Putamen (tissue), 1 donor: Measurements from ENCODE around the gene VASH2.

ENCODE experiments used
- DNase-seq: peaks from one replicate; pipeline ENCODE4 v3.0.0-alpha.2; 2016; ENCODE audit warnings: low spot score

VASH2 gene

GRCh38 chr1:212930986-212931678 is 19.2 kb upstream of the VASH2 start:
- DNase-seq = no peak

DNA sequence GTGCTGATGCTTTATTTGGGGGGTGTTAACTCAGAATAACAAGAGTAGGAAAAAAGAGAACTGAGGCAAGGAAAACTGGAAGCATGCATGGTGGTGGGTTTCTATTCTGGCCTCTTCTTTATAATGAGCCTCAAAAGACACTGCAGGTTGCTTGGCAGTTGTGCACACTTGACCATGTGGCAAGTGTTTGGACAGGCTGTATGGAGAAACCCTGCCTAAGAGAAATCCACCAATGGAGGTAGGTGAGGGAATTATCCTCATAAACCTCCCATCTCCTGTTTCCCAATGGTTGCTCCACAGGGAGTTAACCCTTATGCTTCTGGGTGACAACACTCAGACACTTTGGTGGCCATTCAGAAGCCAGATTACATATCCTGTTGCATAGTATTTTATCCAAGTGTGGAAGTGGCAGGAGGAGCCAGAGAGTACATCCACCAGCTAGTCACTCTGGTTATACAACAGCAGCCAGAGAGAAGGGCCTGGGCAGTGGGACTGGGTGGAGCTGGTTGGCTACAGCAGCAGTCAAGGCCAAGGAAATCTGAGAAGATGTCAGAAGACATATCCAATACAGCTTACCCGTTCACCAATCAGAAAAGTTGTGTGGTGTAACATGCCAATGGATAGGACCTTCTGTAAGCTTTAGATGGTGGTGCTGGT is 16.4 kb upstream of the VASH2 start:
- DNase-seq = no peak

- no peak for DNase-seq
These were observed 14.9 kb upstream of the VASH2 start for GRCh38 chr1:212935387-212935981.

GRCh38 chr1:212937034-212937433 is 13.3 kb upstream of the VASH2 start:
- DNase-seq = no peak

- DNase-seq = no peak
These were observed 11.5 kb upstream of the VASH2 start for GRCh38 chr1:212938846-212939245.

DNA sequence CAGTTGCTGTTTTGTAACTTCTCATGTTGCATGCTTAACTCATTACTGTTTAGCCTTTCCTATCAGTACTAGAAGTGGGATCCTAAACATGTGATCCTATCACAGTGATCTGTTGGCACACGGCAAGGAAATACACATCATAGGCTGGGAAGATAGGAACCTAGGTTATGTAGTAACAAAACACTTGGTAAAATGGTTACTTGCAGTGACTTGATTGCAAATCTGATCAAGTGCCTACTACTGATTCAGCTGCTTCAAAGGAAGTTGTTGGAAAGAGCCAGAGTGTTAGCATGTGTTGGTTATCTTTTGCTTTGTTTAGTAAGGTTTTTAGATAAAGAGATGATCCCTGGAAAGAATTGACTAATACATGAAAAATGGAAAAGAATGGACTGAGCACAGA is 8.9 kb upstream of the VASH2 start:
- DNase-seq = no peak

GRCh38 chr1:212942679-212943392 is 7.5 kb upstream of the VASH2 start:
- DNase-seq = no peak

- no peak for DNase-seq
These were observed 7.0 kb upstream of the VASH2 start for GRCh38 chr1:212943393-212943710.

- DNase-seq = no peak
These were observed 6.0 kb upstream of the VASH2 start for GRCh38 chr1:212944229-212944901.

DNA sequence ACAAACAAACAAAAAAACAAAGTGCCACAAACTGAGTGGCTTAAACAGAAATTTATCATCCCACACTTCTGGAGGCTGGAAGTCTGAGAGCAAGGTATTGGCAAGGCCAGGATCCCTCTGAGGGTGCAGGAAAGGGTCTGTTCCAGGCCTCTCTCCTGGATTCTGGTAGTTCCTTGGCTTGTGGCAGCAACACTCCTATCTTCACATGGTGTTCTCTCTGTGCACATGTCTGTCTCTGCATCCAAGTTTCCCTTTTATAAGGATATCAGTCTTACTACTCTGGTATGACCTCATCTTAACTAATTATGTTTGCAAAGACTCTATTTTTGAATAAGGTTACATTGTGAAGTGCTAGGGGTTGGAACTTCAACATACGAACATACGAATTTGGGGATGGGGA is 5.3 kb upstream of the VASH2 start:
- no peak for DNase-seq

- DNase-seq = no peak
These were observed 4.7 kb upstream of the VASH2 start for GRCh38 chr1:212945463-212946160.

GRCh38 chr1:212946872-212947271 is 3.5 kb upstream of the VASH2 start:
- DNase-seq = no peak

- no peak for DNase-seq
These were observed 570 bp upstream of the VASH2 start for GRCh38 chr1:212949771-212950170.

- no peak for DNase-seq
These were observed 995 bp downstream of the VASH2 start for GRCh38 chr1:212951126-212951946.

DNA sequence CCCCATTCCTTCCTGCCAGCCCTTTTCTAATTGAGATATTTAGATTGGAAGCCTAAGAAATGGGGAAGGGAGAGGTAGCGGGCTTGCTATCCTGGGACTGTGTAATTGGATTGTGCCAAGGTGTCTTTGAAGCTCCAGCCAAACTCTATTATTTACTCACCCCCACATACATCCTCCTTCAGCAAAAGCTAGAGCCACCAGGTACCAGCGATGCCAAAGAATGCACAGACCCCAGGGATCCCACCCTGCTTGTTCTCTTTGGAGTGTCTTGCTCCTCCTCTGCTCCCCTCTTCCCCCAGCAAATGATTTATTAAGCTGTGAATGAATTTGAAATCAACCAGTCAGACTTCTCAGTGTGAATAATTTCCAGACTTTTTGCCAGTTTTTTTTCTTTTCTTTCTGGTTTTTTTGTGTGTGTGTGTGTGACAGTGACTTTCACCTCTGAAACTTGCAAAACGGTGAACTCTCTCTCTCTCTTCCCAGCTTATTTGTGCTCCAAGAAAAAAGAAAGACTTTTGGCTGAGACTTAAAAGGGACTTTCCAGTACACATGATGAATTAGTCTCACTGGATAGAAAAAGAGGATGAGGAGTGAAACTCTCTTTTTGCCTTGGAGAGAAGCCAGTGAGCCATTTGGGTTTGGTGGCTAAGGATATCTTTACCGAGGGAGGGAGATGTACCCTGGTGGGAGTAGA is 1.8 kb downstream of the VASH2 start:
- DNase-seq = no peak

DNA sequence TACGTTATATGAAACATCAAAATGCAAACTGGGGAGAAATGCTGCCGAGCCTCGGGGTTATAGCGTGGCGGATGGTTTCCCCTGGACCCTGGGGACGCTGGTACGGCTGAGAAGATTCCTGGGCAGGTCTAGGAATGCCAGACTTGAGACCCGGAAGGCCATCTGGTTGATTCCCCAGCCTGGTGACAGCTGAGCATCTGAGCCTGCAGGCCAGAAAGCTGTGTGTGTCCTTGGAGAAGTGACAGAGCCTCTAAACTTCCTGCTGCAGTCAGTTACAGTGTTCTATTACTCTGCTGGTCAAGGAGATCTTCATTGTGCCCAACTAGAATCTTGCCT is 2.3 kb downstream of the VASH2 start:
- no peak for DNase-seq

DNA sequence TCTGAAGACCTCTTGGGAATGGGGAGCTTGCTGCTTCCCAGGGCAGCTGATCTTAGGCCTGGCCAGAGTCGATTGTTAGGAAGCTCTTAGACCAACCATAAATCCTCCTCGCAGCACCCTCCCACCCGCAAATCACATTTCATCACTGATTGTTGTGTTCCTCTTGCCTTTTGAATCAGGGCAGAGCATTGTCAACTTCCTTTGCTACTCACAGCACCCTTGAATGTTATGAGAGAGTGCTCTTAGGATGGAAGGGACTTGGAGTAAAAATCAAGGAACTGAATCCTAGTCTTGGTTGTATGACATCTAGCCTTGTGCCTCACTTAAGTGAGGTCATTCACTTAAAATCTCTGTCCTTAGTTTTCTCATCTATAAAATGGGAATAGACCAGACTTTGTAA is 3.0 kb downstream of the VASH2 start:
- no peak for DNase-seq

DNA sequence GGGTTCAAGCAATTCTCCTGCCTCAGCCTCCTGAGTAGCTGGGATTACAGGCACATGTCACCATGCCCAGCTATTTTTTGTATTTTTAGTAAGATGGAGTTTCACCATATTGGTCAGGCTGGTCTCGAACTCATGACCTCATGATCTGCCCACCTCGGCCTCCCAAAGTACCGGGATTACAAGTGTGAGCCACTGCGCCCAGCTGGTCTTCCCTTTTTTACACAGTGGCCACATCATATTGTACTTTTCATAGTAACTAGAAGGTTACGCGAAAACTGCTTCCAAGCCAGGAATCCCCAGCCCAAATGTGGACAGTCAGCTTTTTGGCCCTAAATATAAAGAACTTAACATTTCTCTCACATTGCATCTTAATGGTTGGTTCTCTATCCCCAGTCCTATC is 4.2 kb downstream of the VASH2 start:
- no peak for DNase-seq

DNA sequence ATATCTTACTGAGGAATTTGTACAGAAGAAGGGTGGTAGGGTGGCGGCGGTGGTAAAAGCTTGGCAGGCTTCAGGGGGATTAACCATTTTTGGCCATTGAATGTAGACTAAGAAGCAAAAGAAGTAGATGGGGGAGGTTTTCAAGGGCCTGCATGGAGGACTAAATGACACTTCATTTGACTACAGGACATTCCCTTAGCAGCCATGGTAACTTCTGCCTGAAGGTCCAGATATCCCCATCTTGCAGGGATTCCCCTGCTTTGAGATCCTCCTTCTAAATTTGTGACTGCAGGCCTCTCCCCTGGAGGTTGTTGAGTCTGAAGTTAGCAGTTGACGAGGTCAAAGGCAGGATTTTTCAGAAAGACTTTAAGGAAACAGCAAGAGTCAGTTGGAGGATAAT is 4.8 kb downstream of the VASH2 start:
- no peak for DNase-seq

DNA sequence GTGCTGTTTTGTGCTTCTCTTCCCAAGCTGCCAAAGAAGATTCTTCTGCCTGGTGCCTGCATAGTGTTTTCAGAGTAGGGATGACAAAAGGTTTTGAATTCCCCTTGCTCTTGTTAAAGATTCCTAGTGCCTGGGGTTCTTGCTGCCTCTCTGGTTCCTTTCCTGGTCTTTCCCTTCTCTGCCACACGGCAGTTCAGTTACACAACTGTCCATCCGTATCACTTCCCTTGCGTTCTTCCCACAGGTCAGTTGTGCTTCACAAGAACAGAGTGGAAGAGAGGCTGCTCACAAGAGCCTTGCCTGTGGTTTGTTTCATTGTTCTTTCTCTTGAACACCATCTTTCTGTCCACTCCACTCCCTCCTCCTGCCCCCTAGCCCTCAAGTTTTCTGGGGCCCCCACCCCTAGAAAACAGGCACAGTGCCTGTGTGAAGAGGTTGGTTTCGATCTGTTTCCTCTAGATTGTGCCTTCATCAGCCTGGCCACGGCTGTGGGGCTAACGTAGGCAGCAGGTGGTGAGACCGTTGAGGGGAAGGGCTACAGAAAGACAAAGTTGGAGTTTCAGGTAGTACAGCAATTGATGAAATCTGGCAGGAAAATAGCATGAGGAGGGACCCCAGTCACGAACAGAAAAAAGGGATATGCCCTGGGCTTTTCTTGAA is 5.8 kb downstream of the VASH2 start:
- DNase-seq = no peak
